CD4-positive, alpha-beta T cell treated with Interleukin-2 at 100 ng/mL for 4 hours (primary cell): Measurements from ENCODE around the gene BAIAP3.
A peak's percentile ranks its signal among the peaks of the same experiment; 100 is the strongest.

Experiments
- DNase-seq: peaks from one replicate; pipeline ENCODE4 v3.0.0-alpha.2; 2020; ENCODE audit warnings: low spot score

The BAIAP3 gene

GRCh38 chr16:1299012-1299867, 34.2 kb upstream of the BAIAP3 start:
- no peak for DNase-seq

- no peak for DNase-seq
Measured at GRCh38 chr16:1299868-1300203, 33.6 kb upstream of the BAIAP3 start.

GRCh38 chr16:1300664-1301476, 32.6 kb upstream of the BAIAP3 start:
- peak; percentile 77 for DNase-seq

- no peak for DNase-seq
Measured at GRCh38 chr16:1301562-1301961, 31.9 kb upstream of the BAIAP3 start.

GRCh38 chr16:1305823-1306222, 27.6 kb upstream of the BAIAP3 start:
- DNase-seq: no peak

- no peak for DNase-seq
Measured at GRCh38 chr16:1306334-1306733, 27.1 kb upstream of the BAIAP3 start.

GRCh38 chr16:1308036-1308976, 25.1 kb upstream of the BAIAP3 start:
- DNase-seq: no peak

- DNase-seq: peak; percentile 99
Measured at GRCh38 chr16:1308977-1309885, 24.2 kb upstream of the BAIAP3 start, which contains the start of gene UBE2I. TSS of gene UBE2I (plus strand) at chr16:1309636. CDS start at chr16:1314031, 4,395 bp downstream.

GRCh38 chr16:1309888-1310831, 23.3 kb upstream of the BAIAP3 start:
- peak; percentile 44 for DNase-seq

GRCh38 chr16:1310832-1311200, 22.6 kb upstream of the BAIAP3 start:
- DNase-seq: peak; percentile 16

- no peak for DNase-seq
Measured at GRCh38 chr16:1311212-1311737, 22.2 kb upstream of the BAIAP3 start.

GRCh38 chr16:1311738-1312466, 21.5 kb upstream of the BAIAP3 start:
- no peak for DNase-seq

- no peak for DNase-seq
Measured at GRCh38 chr16:1312467-1312816, 21.0 kb upstream of the BAIAP3 start.

GRCh38 chr16:1312903-1313302, 20.5 kb upstream of the BAIAP3 start:
- DNase-seq: no peak

GRCh38 chr16:1313721-1314369, 19.6 kb upstream of the BAIAP3 start:
- DNase-seq: no peak

- DNase-seq: no peak
Measured at GRCh38 chr16:1314399-1315068, 18.9 kb upstream of the BAIAP3 start.

GRCh38 chr16:1315081-1316032, 18.1 kb upstream of the BAIAP3 start:
- DNase-seq: no peak
